GM12864 (cell line): Measurements from ENCODE around the gene NOTUM.

Experiments
- DNase-seq: peaks from one replicate; pipeline ENCODE4 v3.0.0-alpha.2; 2011; ENCODE audit warnings: low read depth
- H3K4me3 ChIP-seq: 2 replicates; pipeline ENCODE4 v1.5.1; 2011; ENCODE audit warnings: mild to moderate bottlenecking, low read depth, low read length, control low read depth
- TF ChIP-seq, protein P1 (sequence below): IDR thresholded peaks from 2 replicates; pipeline ENCODE4 v1.5.1; 2011; ENCODE audit warnings: low read depth, mild to moderate bottlenecking, moderate library complexity, low read length, control low read depth, inconsistent platforms; ENCODE audit errors: missing control alignments

Gene NOTUM

DNA sequence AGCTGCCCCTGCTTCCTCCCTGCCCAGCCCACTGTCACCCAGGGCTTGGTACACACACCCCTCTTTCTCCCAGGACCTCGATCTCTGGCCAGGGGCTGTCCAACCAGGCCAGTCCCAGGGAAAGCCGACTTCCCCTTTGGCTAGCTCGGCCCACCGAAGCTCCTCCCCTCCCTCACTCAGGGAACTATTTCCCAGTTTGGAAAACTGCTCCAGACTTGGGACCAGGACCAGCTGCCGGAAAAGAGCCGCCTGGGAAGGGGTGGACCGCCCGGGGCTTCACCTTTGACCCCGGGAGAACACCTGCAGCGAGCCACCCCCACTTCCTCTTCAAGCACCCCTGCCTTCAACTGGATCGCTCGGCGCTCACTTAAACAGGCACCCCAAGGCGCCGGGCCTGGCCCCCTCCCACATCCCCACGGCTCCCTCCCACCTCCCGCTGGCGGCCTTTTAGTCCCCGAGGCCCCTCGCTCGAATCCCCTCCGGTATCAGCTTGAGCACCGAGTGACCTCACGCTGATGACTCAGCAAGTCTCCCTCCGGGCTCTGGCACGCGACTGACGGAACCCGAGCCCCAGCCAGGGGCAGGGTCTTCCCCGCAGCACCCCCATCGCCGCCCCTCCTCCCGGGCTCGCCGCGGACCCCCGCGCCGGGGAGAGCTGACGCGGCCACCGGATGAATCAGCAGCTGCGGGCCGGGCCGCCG is 34.4 kb downstream of the NOTUM start:
- TF ChIP-seq, protein P1, sequence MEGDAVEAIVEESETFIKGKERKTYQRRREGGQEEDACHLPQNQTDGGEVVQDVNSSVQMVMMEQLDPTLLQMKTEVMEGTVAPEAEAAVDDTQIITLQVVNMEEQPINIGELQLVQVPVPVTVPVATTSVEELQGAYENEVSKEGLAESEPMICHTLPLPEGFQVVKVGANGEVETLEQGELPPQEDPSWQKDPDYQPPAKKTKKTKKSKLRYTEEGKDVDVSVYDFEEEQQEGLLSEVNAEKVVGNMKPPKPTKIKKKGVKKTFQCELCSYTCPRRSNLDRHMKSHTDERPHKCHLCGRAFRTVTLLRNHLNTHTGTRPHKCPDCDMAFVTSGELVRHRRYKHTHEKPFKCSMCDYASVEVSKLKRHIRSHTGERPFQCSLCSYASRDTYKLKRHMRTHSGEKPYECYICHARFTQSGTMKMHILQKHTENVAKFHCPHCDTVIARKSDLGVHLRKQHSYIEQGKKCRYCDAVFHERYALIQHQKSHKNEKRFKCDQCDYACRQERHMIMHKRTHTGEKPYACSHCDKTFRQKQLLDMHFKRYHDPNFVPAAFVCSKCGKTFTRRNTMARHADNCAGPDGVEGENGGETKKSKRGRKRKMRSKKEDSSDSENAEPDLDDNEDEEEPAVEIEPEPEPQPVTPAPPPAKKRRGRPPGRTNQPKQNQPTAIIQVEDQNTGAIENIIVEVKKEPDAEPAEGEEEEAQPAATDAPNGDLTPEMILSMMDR: no peak
- peak overlapping the region; percentile 61 for H3K4me3 ChIP-seq
- no peak for DNase-seq

DNA sequence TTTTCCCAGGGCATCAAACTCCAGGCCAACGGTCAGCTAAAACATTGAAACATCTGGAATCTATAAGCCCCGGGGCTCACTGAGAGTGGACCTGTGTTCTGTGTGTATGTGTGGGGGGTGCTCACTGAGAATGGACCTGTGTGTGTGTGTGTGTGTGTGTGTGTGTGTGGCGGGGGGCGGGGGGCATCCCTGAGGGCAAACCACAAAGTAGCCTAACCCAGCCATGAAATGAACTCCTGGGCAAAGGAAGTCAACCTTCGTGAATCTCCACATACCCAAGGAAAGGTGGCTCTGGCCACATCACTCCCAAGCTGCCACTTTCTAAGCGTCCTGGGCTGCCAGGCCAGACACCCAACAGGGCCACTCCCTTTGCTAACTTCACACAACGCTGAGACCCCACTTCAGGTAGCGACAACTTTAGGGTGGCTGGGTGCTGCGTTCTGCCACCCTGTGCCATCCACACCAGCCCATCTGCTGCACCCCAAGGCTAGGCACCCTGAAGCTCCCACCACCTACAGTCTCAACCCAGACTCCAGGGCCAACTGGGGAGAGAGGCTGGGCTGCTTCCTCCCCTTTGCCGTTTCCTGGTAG is 35.0 kb downstream of the NOTUM start:
- TF ChIP-seq, protein P1: no peak
- no peak for DNase-seq
- H3K4me3 ChIP-seq: peak overlapping the region; percentile 61

DNA sequence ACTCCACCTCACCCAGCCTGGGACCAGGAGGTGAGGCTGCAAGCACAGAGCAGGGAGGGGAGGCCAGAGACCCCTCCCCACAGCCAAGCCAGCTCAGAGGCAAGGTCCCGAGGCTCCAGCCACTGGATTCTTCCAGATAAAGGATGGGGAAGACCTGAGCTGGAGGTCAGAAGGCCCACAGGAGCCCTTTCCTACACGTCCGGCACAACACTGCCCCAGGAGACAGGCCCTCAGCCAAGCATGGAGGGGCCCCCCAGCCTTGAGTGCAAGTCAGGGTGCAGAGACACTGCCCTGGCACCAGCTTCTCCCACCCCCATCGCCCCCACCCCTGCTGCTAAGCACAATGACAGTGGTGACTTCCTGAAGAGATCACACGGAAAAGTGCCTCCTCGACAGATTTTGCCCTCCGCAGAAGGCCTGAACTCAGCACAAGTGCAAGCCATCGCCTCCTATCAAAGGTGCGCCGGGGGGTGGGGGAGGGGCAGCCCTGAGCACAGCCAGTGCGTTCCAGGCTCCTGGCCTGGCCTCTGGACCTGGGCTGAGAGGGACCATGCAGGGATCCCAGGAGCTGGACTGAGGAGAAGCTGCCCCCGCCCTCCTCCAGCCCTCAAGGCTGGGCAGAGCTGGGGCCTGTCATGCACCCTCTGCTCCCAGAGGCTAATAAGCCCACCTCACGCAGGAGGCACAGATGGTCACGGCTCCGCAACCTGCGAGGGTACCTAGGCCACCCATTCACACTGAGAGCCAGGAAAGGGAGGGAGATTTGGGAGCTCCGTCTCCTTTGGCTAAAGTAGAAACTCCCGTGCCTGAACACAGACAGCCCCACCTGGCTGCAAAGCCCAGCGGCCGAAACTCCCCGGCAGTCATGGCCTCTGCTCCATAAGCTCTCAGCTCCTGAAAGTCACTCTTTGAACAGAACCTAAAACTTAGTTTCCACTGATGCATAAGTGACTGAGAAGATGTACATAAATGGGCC is 36.1 kb downstream of the NOTUM start:
- TF ChIP-seq, protein P1: no peak
- DNase-seq: no peak
- H3K4me3 ChIP-seq: no peak overlapping the region

DNA sequence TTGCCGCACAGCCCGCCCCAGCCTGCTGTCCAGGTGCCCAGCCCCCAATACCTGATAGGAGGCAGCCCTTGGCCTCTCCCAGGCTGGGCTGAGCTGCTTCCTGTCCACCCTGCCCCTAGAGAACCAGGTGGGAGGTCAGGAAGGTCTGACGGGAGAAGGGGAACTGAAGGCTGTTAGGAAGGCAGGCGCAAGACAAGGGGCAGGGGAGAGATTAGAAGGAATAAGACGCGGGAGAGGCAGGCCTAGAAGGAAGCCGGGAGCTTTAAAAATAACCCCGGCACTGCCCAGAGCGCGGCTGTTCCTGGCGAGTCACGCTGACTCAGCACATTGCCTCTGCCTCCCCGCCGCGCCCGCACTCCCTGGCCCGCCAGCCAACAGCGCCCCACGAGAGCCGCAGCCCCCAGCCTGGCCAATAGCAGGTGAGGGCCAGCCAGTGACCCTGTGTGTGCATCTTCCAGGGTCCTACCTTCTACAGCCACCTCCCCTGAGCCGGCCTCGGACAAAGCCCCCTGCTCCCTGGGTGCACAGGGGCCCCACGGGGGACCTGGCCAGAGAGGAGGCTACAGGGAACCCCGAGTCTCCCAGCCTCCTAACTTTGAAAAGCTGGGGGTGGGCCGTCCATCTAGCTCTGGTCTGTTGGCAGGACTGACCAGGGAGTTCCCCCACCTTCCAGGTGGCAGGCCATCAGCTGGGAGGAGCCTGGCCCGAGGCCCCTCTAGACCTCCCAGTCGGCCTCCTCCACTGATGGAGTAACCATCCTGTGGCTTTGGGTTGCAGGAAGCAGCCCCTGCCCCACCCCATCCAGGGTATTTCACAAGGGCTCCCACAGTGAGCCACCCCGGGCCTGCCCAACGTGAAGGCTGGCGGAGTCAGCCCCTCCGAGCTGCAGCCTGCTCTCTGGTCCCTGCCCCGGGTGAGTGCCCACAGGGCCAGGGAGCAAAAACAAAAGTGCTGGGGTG is 37.4 kb downstream of the NOTUM start:
- TF ChIP-seq, protein P1: no peak
- no peak for DNase-seq
- no peak overlapping the region for H3K4me3 ChIP-seq

DNA sequence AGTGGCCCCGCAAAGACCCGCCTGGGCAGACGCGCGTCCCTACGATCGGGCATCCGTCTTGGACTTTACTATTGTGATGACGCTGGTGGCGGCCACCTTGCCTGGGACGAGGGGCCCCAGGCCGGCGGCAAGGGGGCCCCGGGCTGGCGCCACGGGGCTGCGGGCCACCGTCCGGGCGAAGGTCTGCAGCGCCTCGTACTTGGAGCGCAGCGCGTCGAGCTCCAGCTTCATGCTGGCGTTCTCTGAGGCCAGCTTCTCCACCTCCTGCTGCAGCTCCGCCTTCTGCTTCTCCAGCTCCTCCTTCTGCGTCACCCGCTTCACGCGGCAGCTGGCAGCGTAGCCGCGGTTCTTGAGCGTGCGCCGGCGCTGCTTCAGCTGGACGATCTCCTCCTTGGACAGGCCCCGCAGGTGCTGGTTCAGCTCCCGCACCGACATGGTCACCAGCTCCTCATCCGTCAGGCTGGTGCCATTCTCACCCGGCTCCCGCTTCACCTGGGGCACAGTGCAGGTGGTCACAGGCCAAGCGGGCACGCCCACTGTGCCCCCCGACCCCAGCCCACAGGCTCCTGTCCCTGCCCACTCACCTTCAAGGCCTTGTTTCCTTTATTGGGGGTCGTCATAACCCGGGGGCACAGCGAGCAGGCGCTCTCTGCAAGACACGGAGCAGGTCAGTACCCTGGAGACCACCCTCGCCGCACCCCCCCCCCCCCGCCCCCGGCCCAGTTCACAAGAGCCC is 38.3 kb downstream of the NOTUM start:
- no peak for DNase-seq
- TF ChIP-seq, protein P1: no peak
- no peak overlapping the region for H3K4me3 ChIP-seq
